Cardiac septum (tissue), 1 donor: ENCODE results near the gene KCNG1. TPM values are rescaled to one million over a fixed set of nuclear protein-coding genes. Genes with fewer than 3 reads are reported as not detected.

Source experiments
- DNase-seq: peaks from one replicate; pipeline ENCODE4 v3.0.0-alpha.2; 2020; ENCODE audit warnings: low spot score
- intact Hi-C: fragments of 100-400 bp; cut with DNase I; formaldehyde crosslinking; loops from one replicate; pipeline ENCODE4 v1.14.0; 2022
- total RNA-seq: library from RNA; stranded (reverse); fragmentation: NEBNext Ultra II Directional; extraction: Animal tissue kit (Norgen Biotek cat#: 25700); gene quantifications from one replicate; pipeline ENCODE4 v1.2.1, GENCODE V29; 2021
- donor health status: DM: no; HTN: no; CAD: no.

The KCNG1 gene
- total RNA-seq, 1 donor from 2014 or later: 0.48 TPM

GRCh38 chr20:51037532-51038115, 14.7 kb upstream of the KCNG1 start:
- intact Hi-C loops: no loop called here
- no peak for DNase-seq

- intact Hi-C loops: no loop called here
- no peak for DNase-seq
Observed at GRCh38 chr20:51036827-51037531, 14.1 kb upstream of the KCNG1 start.

GRCh38 chr20:51036226-51036625, 13.3 kb upstream of the KCNG1 start:
- no peak for DNase-seq
- intact Hi-C loops: no loop called here

- no peak for DNase-seq
- intact Hi-C loops: no loop called here
Observed at GRCh38 chr20:51034988-51035656, 12.2 kb upstream of the KCNG1 start.

- no peak for DNase-seq
Observed at GRCh38 chr20:51034476-51034875, 11.6 kb upstream of the KCNG1 start.

GRCh38 chr20:51029963-51030920, 7.3 kb upstream of the KCNG1 start:
- no peak for DNase-seq
- intact Hi-C loops: no loop called here

More at GRCh38 chr20:51034476-51034875, 11.6 kb upstream of the KCNG1 start:
- intact Hi-C loops: no loop called here

GRCh38 chr20:51029556-51029955, 6.6 kb upstream of the KCNG1 start:
- no peak for DNase-seq
- intact Hi-C loops: no loop called here

GRCh38 chr20:51028616-51029212, 5.8 kb upstream of the KCNG1 start:
- DNase-seq: no peak
- intact Hi-C loops: no loop called here

- intact Hi-C loops: no loop called here
- no peak for DNase-seq
Observed at GRCh38 chr20:51027035-51027795, 4.3 kb upstream of the KCNG1 start.

GRCh38 chr20:51026269-51026668, 3.4 kb upstream of the KCNG1 start:
- intact Hi-C loops: no loop called here
- DNase-seq: no peak

- no peak for DNase-seq
- intact Hi-C loops: no loop called here
Observed at GRCh38 chr20:51024761-51025160, 1.9 kb upstream of the KCNG1 start.

GRCh38 chr20:51023617-51024155, 779 bp upstream of the KCNG1 start:
- intact Hi-C loops: no loop called here
- DNase-seq: no peak

- no peak for DNase-seq
- intact Hi-C loops: no loop called here
Observed at GRCh38 chr20:51022227-51022802, 592 bp downstream of the KCNG1 start.

- DNase-seq: no peak
- intact Hi-C loops: no loop called here
Observed at GRCh38 chr20:51021067-51022025, 1.6 kb downstream of the KCNG1 start.

- DNase-seq: no peak
- intact Hi-C loops: no loop called here
Observed at GRCh38 chr20:51020657-51021056, 2.2 kb downstream of the KCNG1 start.

- intact Hi-C loops: no loop called here
- no peak for DNase-seq
Observed at GRCh38 chr20:51019656-51020592, 3.0 kb downstream of the KCNG1 start.
